ENCODE measurements around the gene PTPRG. TPM values are rescaled to one million over a fixed set of nuclear protein-coding genes. Genes with fewer than 3 reads are reported as not detected.

PTPRG gene
- total and polyA plus RNA-seq, 4 donors: 3.6 to 35.6 (median 8.1) TPM

DNA sequence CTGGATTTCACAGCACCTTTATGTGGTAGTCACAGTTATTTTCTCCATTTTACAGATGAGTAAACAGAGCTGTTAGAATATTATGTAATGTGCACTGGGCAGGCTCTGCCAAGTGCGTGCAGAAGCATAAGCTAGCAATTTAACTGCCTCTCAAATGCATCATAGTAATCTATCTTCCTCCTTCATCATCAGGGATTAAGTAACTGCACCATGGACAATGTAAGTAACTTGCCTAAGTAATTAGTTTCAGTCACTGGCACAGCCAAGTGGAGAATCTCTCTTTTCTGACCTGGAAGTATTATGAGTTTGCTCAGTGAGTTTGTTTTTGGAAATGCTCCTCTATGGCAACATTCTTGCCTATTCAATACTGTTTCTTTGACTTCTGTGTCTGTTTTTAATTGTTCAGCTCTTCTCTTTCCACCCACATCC is 260.5 kb downstream of the PTPRG start:
- no peak for TF ChIP-seq SP1 (IDR thresholded peaks at IDR 0.05)
- TF ChIP-seq JUND (IDR thresholded peaks at IDR 0.05): no peak
- no peak for TF ChIP-seq TAF1 (conservative IDR thresholded peaks at IDR 0.05)
- TF ChIP-seq NR2F2 (IDR thresholded peaks at IDR 0.05): no peak
- TF ChIP-seq RXRA (IDR thresholded peaks at IDR 0.05): no peak
- TF ChIP-seq FOXA1 (IDR thresholded peaks at IDR 0.05): no peak
- TF ChIP-seq YY1 (IDR thresholded peaks at IDR 0.05): no peak
- TF ChIP-seq, protein P1, sequence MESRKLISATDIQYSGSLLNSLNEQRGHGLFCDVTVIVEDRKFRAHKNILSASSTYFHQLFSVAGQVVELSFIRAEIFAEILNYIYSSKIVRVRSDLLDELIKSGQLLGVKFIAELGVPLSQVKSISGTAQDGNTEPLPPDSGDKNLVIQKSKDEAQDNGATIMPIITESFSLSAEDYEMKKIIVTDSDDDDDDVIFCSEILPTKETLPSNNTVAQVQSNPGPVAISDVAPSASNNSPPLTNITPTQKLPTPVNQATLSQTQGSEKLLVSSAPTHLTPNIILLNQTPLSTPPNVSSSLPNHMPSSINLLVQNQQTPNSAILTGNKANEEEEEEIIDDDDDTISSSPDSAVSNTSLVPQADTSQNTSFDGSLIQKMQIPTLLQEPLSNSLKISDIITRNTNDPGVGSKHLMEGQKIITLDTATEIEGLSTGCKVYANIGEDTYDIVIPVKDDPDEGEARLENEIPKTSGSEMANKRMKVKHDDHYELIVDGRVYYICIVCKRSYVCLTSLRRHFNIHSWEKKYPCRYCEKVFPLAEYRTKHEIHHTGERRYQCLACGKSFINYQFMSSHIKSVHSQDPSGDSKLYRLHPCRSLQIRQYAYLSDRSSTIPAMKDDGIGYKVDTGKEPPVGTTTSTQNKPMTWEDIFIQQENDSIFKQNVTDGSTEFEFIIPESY (IDR thresholded peaks at IDR 0.05): no peak
- TF ChIP-seq, protein P2, sequence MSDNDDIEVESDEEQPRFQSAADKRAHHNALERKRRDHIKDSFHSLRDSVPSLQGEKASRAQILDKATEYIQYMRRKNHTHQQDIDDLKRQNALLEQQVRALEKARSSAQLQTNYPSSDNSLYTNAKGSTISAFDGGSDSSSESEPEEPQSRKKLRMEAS (IDR thresholded peaks at IDR 0.05): no peak
- TF ChIP-seq, protein P3, sequence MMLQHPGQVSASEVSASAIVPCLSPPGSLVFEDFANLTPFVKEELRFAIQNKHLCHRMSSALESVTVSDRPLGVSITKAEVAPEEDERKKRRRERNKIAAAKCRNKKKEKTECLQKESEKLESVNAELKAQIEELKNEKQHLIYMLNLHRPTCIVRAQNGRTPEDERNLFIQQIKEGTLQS (IDR thresholded peaks at IDR 0.05): no peak
- TF ChIP-seq, protein P4, sequence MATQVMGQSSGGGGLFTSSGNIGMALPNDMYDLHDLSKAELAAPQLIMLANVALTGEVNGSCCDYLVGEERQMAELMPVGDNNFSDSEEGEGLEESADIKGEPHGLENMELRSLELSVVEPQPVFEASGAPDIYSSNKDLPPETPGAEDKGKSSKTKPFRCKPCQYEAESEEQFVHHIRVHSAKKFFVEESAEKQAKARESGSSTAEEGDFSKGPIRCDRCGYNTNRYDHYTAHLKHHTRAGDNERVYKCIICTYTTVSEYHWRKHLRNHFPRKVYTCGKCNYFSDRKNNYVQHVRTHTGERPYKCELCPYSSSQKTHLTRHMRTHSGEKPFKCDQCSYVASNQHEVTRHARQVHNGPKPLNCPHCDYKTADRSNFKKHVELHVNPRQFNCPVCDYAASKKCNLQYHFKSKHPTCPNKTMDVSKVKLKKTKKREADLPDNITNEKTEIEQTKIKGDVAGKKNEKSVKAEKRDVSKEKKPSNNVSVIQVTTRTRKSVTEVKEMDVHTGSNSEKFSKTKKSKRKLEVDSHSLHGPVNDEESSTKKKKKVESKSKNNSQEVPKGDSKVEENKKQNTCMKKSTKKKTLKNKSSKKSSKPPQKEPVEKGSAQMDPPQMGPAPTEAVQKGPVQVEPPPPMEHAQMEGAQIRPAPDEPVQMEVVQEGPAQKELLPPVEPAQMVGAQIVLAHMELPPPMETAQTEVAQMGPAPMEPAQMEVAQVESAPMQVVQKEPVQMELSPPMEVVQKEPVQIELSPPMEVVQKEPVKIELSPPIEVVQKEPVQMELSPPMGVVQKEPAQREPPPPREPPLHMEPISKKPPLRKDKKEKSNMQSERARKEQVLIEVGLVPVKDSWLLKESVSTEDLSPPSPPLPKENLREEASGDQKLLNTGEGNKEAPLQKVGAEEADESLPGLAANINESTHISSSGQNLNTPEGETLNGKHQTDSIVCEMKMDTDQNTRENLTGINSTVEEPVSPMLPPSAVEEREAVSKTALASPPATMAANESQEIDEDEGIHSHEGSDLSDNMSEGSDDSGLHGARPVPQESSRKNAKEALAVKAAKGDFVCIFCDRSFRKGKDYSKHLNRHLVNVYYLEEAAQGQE (IDR thresholded peaks at IDR 0.05): no peak
- no peak for TF ChIP-seq RAD21 (IDR thresholded peaks at IDR 0.05)
- no peak for TF ChIP-seq HNF4G (IDR thresholded peaks at IDR 0.05)
- no peak for TF ChIP-seq EGR1 (IDR thresholded peaks at IDR 0.05; ENCODE audit: low read depth in 2 of 2)
- H3K27me3 ChIP-seq (ENCODE audit: control insufficient read depth in 4 of 4, insufficient read depth in 4 of 4, low read length in 3 of 4): no peaks in the 10 kb centered on the region
- 29% methylated on average over 1 of the region's 1 CpG for WGBS

DNA sequence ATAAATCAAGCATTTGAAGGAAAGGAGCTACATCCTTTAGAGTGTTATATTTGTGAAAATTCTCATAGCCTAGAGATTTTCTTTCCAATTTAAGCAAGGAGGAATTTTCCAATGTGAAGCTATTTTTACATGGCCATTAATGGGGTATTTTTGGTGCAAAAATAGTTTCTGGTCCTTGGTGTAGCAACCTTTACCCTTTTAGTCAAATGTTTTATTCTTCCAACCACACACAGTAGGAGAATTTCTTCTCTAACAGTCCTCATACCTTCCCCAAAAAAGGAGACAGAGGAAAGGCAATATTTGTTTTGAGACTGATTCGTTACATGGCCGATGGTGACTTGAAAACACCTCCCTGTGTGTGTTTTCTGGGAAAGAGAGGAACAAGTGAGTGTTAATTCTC is 261.2 kb downstream of the PTPRG start:
- no peak overlapping the region for H3K27ac ChIP-seq (ENCODE audit: low read depth in 1 of 2, low read length in 2 of 2)
- WGBS: 94% methylated on average over 2 of the region's 2 CpGs
- DNase-seq (ENCODE audit: low spot score): no peak
- peaks cover 0 to 8% (median 2%) of the 10 kb centered on the region in 4 donors for H3K4me1 ChIP-seq (ENCODE audit: control insufficient read depth in 4 of 4, insufficient read depth in 4 of 4, low read length in 3 of 4)
- H3K4me3 ChIP-seq (ENCODE audit: low read depth in 1 of 3, low read length in 3 of 3): no peak overlapping the region
- H3K36me3 ChIP-seq (ENCODE audit: control insufficient read depth in 4 of 4, insufficient read depth in 3 of 4, low read depth in 1 of 4, low read length in 3 of 4): no peaks in the 10 kb centered on the region
- no peak overlapping the region for H3K9ac ChIP-seq (ENCODE audit: low read depth in 1 of 2, low read length in 2 of 2)
- H3K9me3 ChIP-seq (ENCODE audit: control insufficient read depth in 4 of 4, low read length in 3 of 4): no peaks in the 10 kb centered on the region
- H3K27me3 ChIP-seq (ENCODE audit: control insufficient read depth in 4 of 4, insufficient read depth in 4 of 4, low read length in 3 of 4): no peaks in the 10 kb centered on the region
- TF ChIP-seq HNF4G (IDR thresholded peaks at IDR 0.05) (no peak), RXRA (IDR thresholded peaks at IDR 0.05) (no peak), NR2F2 (IDR thresholded peaks at IDR 0.05) (no peak), FOXA1 (IDR thresholded peaks at IDR 0.05) (no peak), SP1 (IDR thresholded peaks at IDR 0.05) (no peak), GABPA (IDR thresholded peaks at IDR 0.05 in 1 of 2, conservative IDR thresholded peaks at IDR 0.05 in 1 of 2) (no peak), YY1 (IDR thresholded peaks at IDR 0.05) (no peak), TAF1 (conservative IDR thresholded peaks at IDR 0.05) (no peak), EGR1 (IDR thresholded peaks at IDR 0.05; ENCODE audit: low read depth in 2 of 2) (no peak), JUND (IDR thresholded peaks at IDR 0.05) (no peak)
- TF ChIP-seq, protein P3 (IDR thresholded peaks at IDR 0.05): no peak
- TF ChIP-seq, protein P1 (IDR thresholded peaks at IDR 0.05): no peak
- TF ChIP-seq, protein P5, sequence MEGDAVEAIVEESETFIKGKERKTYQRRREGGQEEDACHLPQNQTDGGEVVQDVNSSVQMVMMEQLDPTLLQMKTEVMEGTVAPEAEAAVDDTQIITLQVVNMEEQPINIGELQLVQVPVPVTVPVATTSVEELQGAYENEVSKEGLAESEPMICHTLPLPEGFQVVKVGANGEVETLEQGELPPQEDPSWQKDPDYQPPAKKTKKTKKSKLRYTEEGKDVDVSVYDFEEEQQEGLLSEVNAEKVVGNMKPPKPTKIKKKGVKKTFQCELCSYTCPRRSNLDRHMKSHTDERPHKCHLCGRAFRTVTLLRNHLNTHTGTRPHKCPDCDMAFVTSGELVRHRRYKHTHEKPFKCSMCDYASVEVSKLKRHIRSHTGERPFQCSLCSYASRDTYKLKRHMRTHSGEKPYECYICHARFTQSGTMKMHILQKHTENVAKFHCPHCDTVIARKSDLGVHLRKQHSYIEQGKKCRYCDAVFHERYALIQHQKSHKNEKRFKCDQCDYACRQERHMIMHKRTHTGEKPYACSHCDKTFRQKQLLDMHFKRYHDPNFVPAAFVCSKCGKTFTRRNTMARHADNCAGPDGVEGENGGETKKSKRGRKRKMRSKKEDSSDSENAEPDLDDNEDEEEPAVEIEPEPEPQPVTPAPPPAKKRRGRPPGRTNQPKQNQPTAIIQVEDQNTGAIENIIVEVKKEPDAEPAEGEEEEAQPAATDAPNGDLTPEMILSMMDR (IDR thresholded peaks at IDR 0.05; ENCODE audit: low read depth, low read length, missing input control): no peak
- TF ChIP-seq, protein P4 (IDR thresholded peaks at IDR 0.05): no peak
- TF ChIP-seq, protein P2 (IDR thresholded peaks at IDR 0.05): no peak

More for the DNA sequence above, 260.5 kb downstream of the PTPRG start:
- Histone ChIP-seq H3K27ac (ENCODE audit: low read depth in 1 of 2, low read length in 2 of 2) (no peak overlapping the region), H3K4me1 (ENCODE audit: control insufficient read depth in 4 of 4, insufficient read depth in 4 of 4, low read length in 3 of 4) (peaks cover 0 to 8% (median 2%) of the 10 kb centered on the region in 4 donors), H3K9me3 (ENCODE audit: control insufficient read depth in 4 of 4, low read length in 3 of 4) (no peaks in the 10 kb centered on the region), H3K36me3 (ENCODE audit: control insufficient read depth in 4 of 4, insufficient read depth in 3 of 4, low read depth in 1 of 4, low read length in 3 of 4) (no peaks in the 10 kb centered on the region), H3K9ac (ENCODE audit: low read depth in 1 of 2, low read length in 2 of 2) (no peak overlapping the region), H3K4me3 (ENCODE audit: low read depth in 1 of 3, low read length in 3 of 3) (no peak overlapping the region)
- no peak for DNase-seq (ENCODE audit: low spot score)

Measured in liver (tissue), 9 donors.